CD4-positive, alpha-beta memory T cell (primary cell): ENCODE results near the gene ZP4. TPM values are rescaled to one million over a fixed set of nuclear protein-coding genes. Genes with fewer than 3 reads are reported as not detected.

ENCODE experiments used
- CTCF ChIA-PET: fragments of 350-600 bp; sonication (Branson Sonifier 250); formaldehyde crosslinking; loops from one replicate; lab custom pipeline; 2021; ENCODE audit warnings: inconsistent platforms; ENCODE audit not compliant: partially characterized antibody; lab: Charles Lee
- POLR2A ChIA-PET: fragments of 350-600 bp; sonication (Branson Sonifier 250); formaldehyde crosslinking; loops from one replicate; lab custom pipeline; 2021; ENCODE audit not compliant: partially characterized antibody; lab: Charles Lee
- DNase-seq, 5 donors: peaks; one replicate each; pipeline versions ENCODE4 v3.0.0 to v3.0.0-alpha.2; 2020 to 2022; ENCODE audit warnings: mixed read lengths in 1 of 5
- H3K27ac ChIP-seq: one replicate; pipeline ENCODE4 v1.7.0; 2013; ENCODE audit warnings: low read depth, low read length
- H3K27me3 ChIP-seq: 2 replicates; pipeline ENCODE4 v1.7.0; 2013; ENCODE audit warnings: mild to moderate bottlenecking, low read length, moderate library complexity; ENCODE audit not compliant: insufficient read depth
- H3K36me3 ChIP-seq: 2 replicates; pipeline ENCODE4 v1.7.0; 2013; ENCODE audit warnings: mild to moderate bottlenecking, low read length, moderate library complexity; ENCODE audit not compliant: insufficient read depth
- H3K4me1 ChIP-seq: 2 replicates; pipeline ENCODE4 v1.7.0; 2013; ENCODE audit warnings: mild to moderate bottlenecking, low read length, moderate library complexity; ENCODE audit not compliant: insufficient read depth
- H3K4me3 ChIP-seq, 2 donors: one replicate each; pipeline ENCODE4 v1.7.0; 2013; ENCODE audit warnings: low read length in 2 of 2, mild to moderate bottlenecking in 1 of 2
- H3K9me3 ChIP-seq, 2 donors: one replicate each; pipeline ENCODE4 v1.7.0; 2013; ENCODE audit warnings: low read length in 2 of 2, control low read depth in 1 of 2; ENCODE audit not compliant: control insufficient read depth in 1 of 2
- H3K27ac Mint-ChIP-seq, 7 donors: one replicate each; pipeline ENCODE4 v1.8.0; 2020 to 2021; ENCODE audit warnings: mixed read lengths in 7 of 7, mild to moderate bottlenecking in 6 of 7, inconsistent platforms in 3 of 7, moderate library complexity in 3 of 7
- H3K27me3 Mint-ChIP-seq, 2 donors: one replicate each; pipeline ENCODE4 v1.8.0; 2020 to 2021; ENCODE audit warnings: mixed read lengths in 2 of 2
- H3K36me3 Mint-ChIP-seq, 2 donors: one replicate each; pipeline ENCODE4 v1.8.0; 2020 to 2021; ENCODE audit warnings: mixed read lengths in 2 of 2, inconsistent platforms in 1 of 2, mild to moderate bottlenecking in 1 of 2
- H3K4me1 Mint-ChIP-seq, 4 donors: one replicate each; pipeline ENCODE4 v1.8.0; 2020 to 2021; ENCODE audit warnings: mixed read lengths in 4 of 4, mild to moderate bottlenecking in 1 of 4
- H3K4me3 Mint-ChIP-seq, 8 donors: one replicate each; pipeline ENCODE4 v1.8.0; 2020 to 2021; ENCODE audit warnings: mixed read lengths in 8 of 8, mild to moderate bottlenecking in 7 of 8, moderate library complexity in 6 of 8, inconsistent platforms in 3 of 8
- H3K9me3 Mint-ChIP-seq, 8 donors: one replicate each; pipeline ENCODE4 v1.8.0; 2020 to 2021; ENCODE audit warnings: mixed read lengths in 8 of 8, mild to moderate bottlenecking in 5 of 8, inconsistent platforms in 3 of 8, moderate library complexity in 1 of 8
- intact Hi-C: fragments of 100-400 bp; cut with micrococcal nuclease; formaldehyde crosslinking; loops from one replicate; pipeline ENCODE4 v1.15.1; 2023
- polyA plus RNA-seq, 2 donors: library from polyadenylated mRNA; unstranded; fragments of 300-500 nt; fragmentation: Illumina TruSeq; gene quantifications; one replicate each; pipeline ENCODE4 v1.2.3, GENCODE V29; 2021
- total RNA-seq, 2 experiments: library from RNA; stranded (reverse); gene quantifications; one replicate each; pipeline ENCODE4 v1.2.3, GENCODE V29; 2021

ZP4 gene
- total and polyA plus RNA-seq, 4 experiments from 2014 or later = not detected

- Mint-ChIP-seq H3K4me3 (no peak overlapping the region), H3K27me3 (no peaks in the 10 kb centered on the region), H3K9me3 (peaks cover 0 to 6% (median 0%) of the 10 kb centered on the region in 8 donors), H3K27ac (no peak overlapping the region), H3K4me1 (peaks cover 0 to 2% (median 0%) of the 10 kb centered on the region in 4 donors), H3K36me3 (no peaks in the 10 kb centered on the region)
- Histone ChIP-seq H3K4me3 (no peak overlapping the region), H3K36me3 (no peaks in the 10 kb centered on the region), H3K27me3 (no peaks in the 10 kb centered on the region), H3K27ac (no peak overlapping the region), H3K4me1 (no peaks in the 10 kb centered on the region), H3K9me3 (no peaks in the 10 kb centered on the region)
- no peak for DNase-seq
- intact Hi-C loops = no loop called here
- ChIA-PET CTCF (no interaction called here), POLR2A (no interaction called here)
Observed at GRCh38 chr1:237891979-237892378, 1.3 kb upstream of the ZP4 start.

- intact Hi-C loops = no loop called here
- DNase-seq = no peak
- Histone ChIP-seq H3K27ac (no peak overlapping the region), H3K4me3 (no peak overlapping the region), H3K9me3 (no peaks in the 10 kb centered on the region), H3K36me3 (no peaks in the 10 kb centered on the region), H3K4me1 (no peaks in the 10 kb centered on the region), H3K27me3 (no peaks in the 10 kb centered on the region)
- Mint-ChIP-seq H3K27ac (no peak overlapping the region), H3K4me1 (peaks cover 0 to 2% (median 0%) of the 10 kb centered on the region in 4 donors), H3K4me3 (no peak overlapping the region), H3K27me3 (no peaks in the 10 kb centered on the region), H3K9me3 (peaks cover 0 to 6% (median 0%) of the 10 kb centered on the region in 8 donors), H3K36me3 (no peaks in the 10 kb centered on the region)
- POLR2A ChIA-PET = no interaction called here
- CTCF ChIA-PET = no interaction called here
Observed at GRCh38 chr1:237891266-237891665, 544 bp upstream of the ZP4 start.

GRCh38 chr1:237890416-237890815 is 306 bp downstream of the ZP4 start:
- no peaks in the 10 kb centered on the region for H3K36me3 ChIP-seq
- CTCF ChIA-PET = no interaction called here
- Mint-ChIP-seq H3K36me3 (no peaks in the 10 kb centered on the region), H3K27me3 (no peaks in the 10 kb centered on the region), H3K27ac (no peak overlapping the region), H3K4me1 (no peaks in the 10 kb centered on the region), H3K9me3 (peaks cover 0 to 6% (median 0%) of the 10 kb centered on the region in 8 donors), H3K4me3 (no peak overlapping the region)
- POLR2A ChIA-PET = no interaction called here
- no peak overlapping the region for H3K27ac ChIP-seq
- no peak overlapping the region for H3K4me3 ChIP-seq
- no peaks in the 10 kb centered on the region for H3K4me1 ChIP-seq
- intact Hi-C loops = no loop called here
- no peaks in the 10 kb centered on the region for H3K9me3 ChIP-seq
- DNase-seq = no peak
- no peaks in the 10 kb centered on the region for H3K27me3 ChIP-seq

- H3K27me3 ChIP-seq = no peaks in the 10 kb centered on the region
- H3K4me1 ChIP-seq = no peaks in the 10 kb centered on the region
- H3K4me3 Mint-ChIP-seq = no peak overlapping the region
- ChIA-PET CTCF (no interaction called here), POLR2A (no interaction called here)
- peaks cover 0 to 6% (median under 1%) of the 10 kb centered on the region in 8 donors for H3K9me3 Mint-ChIP-seq
- no peaks in the 10 kb centered on the region for H3K9me3 ChIP-seq
- DNase-seq = no peak
- no peak overlapping the region for H3K27ac ChIP-seq
- no peak overlapping the region for H3K27ac Mint-ChIP-seq
- intact Hi-C loops = no loop called here
- H3K36me3 Mint-ChIP-seq = no peaks in the 10 kb centered on the region
- H3K27me3 Mint-ChIP-seq = no peaks in the 10 kb centered on the region
- H3K4me1 Mint-ChIP-seq = no peaks in the 10 kb centered on the region
- no peak overlapping the region for H3K4me3 ChIP-seq
- no peaks in the 10 kb centered on the region for H3K36me3 ChIP-seq
Observed at GRCh38 chr1:237888143-237888542, 2.6 kb downstream of the ZP4 start.

GRCh38 chr1:237887542-237887941 is 3.2 kb downstream of the ZP4 start:
- Mint-ChIP-seq H3K4me3 (no peak overlapping the region), H3K27me3 (no peaks in the 10 kb centered on the region), H3K27ac (no peak overlapping the region), H3K4me1 (no peaks in the 10 kb centered on the region), H3K36me3 (no peaks in the 10 kb centered on the region), H3K9me3 (peaks cover 0 to 8% (median 3%) of the 10 kb centered on the region in 8 donors)
- Histone ChIP-seq H3K27me3 (no peaks in the 10 kb centered on the region), H3K36me3 (no peaks in the 10 kb centered on the region), H3K9me3 (no peaks in the 10 kb centered on the region), H3K4me1 (no peaks in the 10 kb centered on the region), H3K27ac (no peak overlapping the region), H3K4me3 (no peak overlapping the region)
- DNase-seq = no peak
- POLR2A ChIA-PET = no interaction called here
- CTCF ChIA-PET = no interaction called here
- intact Hi-C loops = no loop called here

- Mint-ChIP-seq H3K9me3 (peaks cover 0 to 8% (median 2%) of the 10 kb centered on the region in 8 donors), H3K27ac (no peak overlapping the region), H3K27me3 (no peaks in the 10 kb centered on the region), H3K4me1 (no peaks in the 10 kb centered on the region), H3K4me3 (no peak overlapping the region), H3K36me3 (no peaks in the 10 kb centered on the region)
- Histone ChIP-seq H3K9me3 (no peaks in the 10 kb centered on the region), H3K4me3 (no peak overlapping the region), H3K27me3 (no peaks in the 10 kb centered on the region), H3K4me1 (no peaks in the 10 kb centered on the region), H3K36me3 (no peaks in the 10 kb centered on the region), H3K27ac (no peak overlapping the region)
- ChIA-PET POLR2A (no interaction called here), CTCF (no interaction called here)
- no peak for DNase-seq
- intact Hi-C loops = no loop called here
Observed at GRCh38 chr1:237884237-237884636, 6.5 kb downstream of the ZP4 start.

GRCh38 chr1:237879195-237879594 is 11.5 kb downstream of the ZP4 start:
- no peak overlapping the region for H3K4me3 Mint-ChIP-seq
- no peaks in the 10 kb centered on the region for H3K27me3 Mint-ChIP-seq
- no peak for DNase-seq
- Histone ChIP-seq H3K4me3 (no peak overlapping the region), H3K4me1 (no peaks in the 10 kb centered on the region), H3K36me3 (no peaks in the 10 kb centered on the region), H3K9me3 (no peaks in the 10 kb centered on the region), H3K27me3 (no peaks in the 10 kb centered on the region), H3K27ac (no peak overlapping the region)
- CTCF ChIA-PET = interaction anchor here (1.1 kb wide), 1 partner anchor 14 kb away, joined by 3 read pairs; no protein-coding TSS in a partner anchor
- intact Hi-C loops = no loop called here
- no peak overlapping the region for H3K27ac Mint-ChIP-seq
- POLR2A ChIA-PET = no interaction called here
- H3K36me3 Mint-ChIP-seq = no peaks in the 10 kb centered on the region
- no peaks in the 10 kb centered on the region for H3K4me1 Mint-ChIP-seq
- peaks cover 0 to 8% (median 2%) of the 10 kb centered on the region in 8 donors for H3K9me3 Mint-ChIP-seq

GRCh38 chr1:237878406-237878805 is 12.3 kb downstream of the ZP4 start:
- no peak overlapping the region for H3K27ac ChIP-seq
- Mint-ChIP-seq H3K4me3 (no peak overlapping the region), H3K4me1 (no peaks in the 10 kb centered on the region), H3K9me3 (peaks cover 0 to 8% (median 2%) of the 10 kb centered on the region in 8 donors), H3K36me3 (no peaks in the 10 kb centered on the region), H3K27ac (no peak overlapping the region), H3K27me3 (no peaks in the 10 kb centered on the region)
- no peaks in the 10 kb centered on the region for H3K36me3 ChIP-seq
- no peak overlapping the region for H3K4me3 ChIP-seq
- CTCF ChIA-PET = no interaction called here
- POLR2A ChIA-PET = no interaction called here
- no peak for DNase-seq
- no peaks in the 10 kb centered on the region for H3K4me1 ChIP-seq
- intact Hi-C loops = no loop called here
- no peaks in the 10 kb centered on the region for H3K9me3 ChIP-seq
- no peaks in the 10 kb centered on the region for H3K27me3 ChIP-seq
